Psoas muscle (tissue), 8 donors: ENCODE data around the gene TMIGD3. TPM values are rescaled to one million over a fixed set of nuclear protein-coding genes. Genes with fewer than 3 reads are reported as not detected.

Source experiments
- ATAC-seq, 4 donors: fragments of 200-7000 bp; cut with Tn5 transposase; one replicate each; pipeline ENCODE4 v1.9.1; 2020; ENCODE audit warnings: moderate library complexity in 3 of 4, mild to moderate bottlenecking in 2 of 4
- DNase-seq, 2 donors: peaks; one replicate each; pipeline ENCODE4 v3.0.0-alpha.2; 2020
- H3K27ac ChIP-seq: fragments of 200-600 bp; one replicate; pipeline ENCODE4 v1.8.0; 2022
- H3K27me3 ChIP-seq, 3 donors: fragments of 200-600 bp in 1 of 3; one replicate each; pipeline versions ENCODE4 v1.6.1 to v1.8.0; 2013 to 2022; ENCODE audit warnings: low read length in 2 of 3, mild to moderate bottlenecking in 2 of 3, moderate library complexity in 1 of 3; ENCODE audit not compliant: insufficient read depth in 3 of 3
- H3K36me3 ChIP-seq, 2 donors: fragments of 200-600 bp in 1 of 2; one replicate each; pipeline versions ENCODE4 v1.6.1 to v1.8.0; 2013 to 2022; ENCODE audit warnings: low read depth in 1 of 2, mild to moderate bottlenecking in 1 of 2, moderate library complexity in 1 of 2; ENCODE audit not compliant: insufficient read depth in 1 of 2
- H3K4me1 ChIP-seq: fragments of 200-600 bp; one replicate; pipeline ENCODE4 v1.8.0; 2022
- H3K4me3 ChIP-seq: fragments of 200-600 bp; one replicate; pipeline ENCODE4 v1.8.0; 2022; ENCODE audit warnings: mild to moderate bottlenecking
- H3K9me3 ChIP-seq: fragments of 200-600 bp; one replicate; pipeline ENCODE4 v1.8.0; 2022
- CTCF ChIP-seq: fragments of 200-600 bp; IDR thresholded peaks from one replicate; pipeline ENCODE4 v1.8.0; 2022; ENCODE audit warnings: antibody characterized with exemption
- WGBS, 3 donors: extraction: QIAGEN DNeasy Blood & Tissue Kit; methylation state at CpG; one replicate each; pipeline versions ENCODE4 v1.1.6 to v1.1.7; 2013; 5-methylcytosine and 5-hydroxymethylcytosine counted together
- intact Hi-C, 2 donors: fragments of 100-400 bp; cut with DNase I; formaldehyde crosslinking; loops; one replicate each; pipeline versions ENCODE4 v1.11.0 to v1.14.2; 2022
- polyA plus RNA-seq, 3 donors: library from polyadenylated mRNA; stranded (reverse); fragments of 200-250 nt; gene quantifications; one replicate each; pipeline ENCODE4 v1.2.3, GENCODE V29; 2013
- total RNA-seq, 4 donors: library from RNA; stranded (reverse); fragmentation: NEBNext Ultra II Directional in 2 of 4; extraction: Animal tissue kit (Norgen Biotek cat#: 25700) in 2 of 4; gene quantifications; one replicate each; pipeline versions ENCODE4 v1.2.1 to v1.2.4, GENCODE V29; 2021 to 2023
- donor health status: healthy with polysubstance abuse.
- donor health status: DM: no; HTN: no; CAD: no; lungs with moderate emphysema.
- donor health status: Bipolar disorder and iron deficiency.
- donor health status: healthy.
- donor health status: DM: yes; HTN: yes; CAD: no.
- donor health status: DM: no; HTN: no; CAD: no.
- donor health status: DM: no; HTN: no; CAD: no.
- donor health status: DM: yes; HTN: yes; CAD: no.

Gene TMIGD3
- total and polyA plus RNA-seq, 7 donors, result 0.34 to 1.1 (median 0.61) TPM

DNA sequence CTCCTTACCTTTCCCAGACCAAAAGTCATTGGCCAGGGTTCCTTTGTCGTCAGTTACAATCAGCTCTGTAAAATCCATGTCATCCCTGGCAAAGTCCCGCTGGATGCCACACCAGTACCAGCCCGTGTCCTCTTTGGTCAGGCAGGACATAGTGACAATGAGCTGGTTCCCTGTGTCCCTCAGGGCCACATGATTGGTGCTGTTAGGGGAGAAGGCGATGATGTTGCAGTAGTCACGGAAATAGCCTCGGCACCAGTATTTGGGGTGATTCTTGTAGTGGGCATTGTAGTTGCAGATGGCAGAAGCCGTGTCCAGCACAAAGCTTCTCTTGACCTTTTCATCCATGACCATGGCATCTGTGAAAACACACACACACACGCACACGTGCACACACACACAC lies 14.8 kb downstream of the TMIGD3 start:
- DNase-seq (no peak), ATAC-seq (no peak)
- no peaks in the 10 kb centered on the region for H3K4me1 ChIP-seq
- no peaks in the 10 kb centered on the region for H3K36me3 ChIP-seq
- H3K4me3 ChIP-seq, result no peak overlapping the region
- no peaks in the 10 kb centered on the region for H3K9me3 ChIP-seq
- H3K27ac ChIP-seq, result no peak overlapping the region
- TF ChIP-seq CTCF, result no peak
- intact Hi-C loops, result loop anchor here in 1 of 2 donors (10.0 kb wide), 1 partner anchor 276 kb away; no protein-coding TSS in a partner anchor
- no peaks in the 10 kb centered on the region for H3K27me3 ChIP-seq
- WGBS, 3 donors, result 90 to 93% (median 90%) methylated on average over 9 of the region's 9 CpGs

- TF ChIP-seq CTCF, result no peak
- 79 to 86% (median 85%) methylated on average over 6 of the region's 6 CpGs for WGBS, 3 donors
- DNase-seq (no peak), ATAC-seq (no peak)
- Histone ChIP-seq H3K36me3 (no peaks in the 10 kb centered on the region), H3K27me3 (no peaks in the 10 kb centered on the region), H3K4me3 (no peak overlapping the region), H3K27ac (no peak overlapping the region), H3K4me1 (peaks cover 4% of the 10 kb centered on the region), H3K9me3 (no peaks in the 10 kb centered on the region)
- intact Hi-C loops, result loop anchor here in 1 of 2 donors (10.0 kb wide), 1 partner anchor 278 kb away; no protein-coding TSS in a partner anchor
Observed at GRCh38 chr1:111487133-111487532, 16.3 kb downstream of the TMIGD3 start.

DNA sequence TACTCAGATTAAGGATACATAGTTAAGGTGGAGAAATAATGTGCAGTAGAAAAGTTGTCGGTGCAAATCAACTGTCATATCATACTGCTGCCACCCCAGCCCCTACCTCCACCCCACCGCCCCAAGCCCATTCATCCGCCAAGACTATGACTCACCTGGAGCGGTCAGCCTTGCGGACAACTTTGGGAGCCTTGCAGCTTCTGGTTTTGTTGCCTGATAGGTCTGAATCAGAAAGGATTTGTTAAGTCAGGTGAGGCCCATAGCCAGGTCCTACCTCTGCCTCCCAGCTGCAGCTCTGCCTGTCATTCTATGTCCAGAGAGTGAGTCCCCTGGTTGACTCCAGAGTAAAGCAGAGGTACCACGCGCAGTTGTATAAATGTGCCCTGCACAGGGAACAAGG lies 17.0 kb downstream of the TMIGD3 start:
- WGBS, 3 donors, result 95 to 98% (median 96%) methylated on average over 7 of the region's 7 CpGs
- intact Hi-C loops, result loop anchor here in 1 of 2 donors (10.0 kb wide), 1 partner anchor 278 kb away; no protein-coding TSS in a partner anchor
- H3K27me3 ChIP-seq, result no peaks in the 10 kb centered on the region
- no peak for TF ChIP-seq CTCF
- H3K27ac ChIP-seq, result no peak overlapping the region
- DNase-seq (no peak), ATAC-seq (no peak)
- no peak overlapping the region for H3K4me3 ChIP-seq
- H3K4me1 ChIP-seq, result peaks cover 8% of the 10 kb centered on the region
- H3K36me3 ChIP-seq, result no peaks in the 10 kb centered on the region
- no peaks in the 10 kb centered on the region for H3K9me3 ChIP-seq

- H3K27ac ChIP-seq, result no peak overlapping the region
- H3K36me3 ChIP-seq, result no peaks in the 10 kb centered on the region
- TF ChIP-seq CTCF, result no peak
- H3K27me3 ChIP-seq, result no peaks in the 10 kb centered on the region
- H3K4me3 ChIP-seq, result no peak overlapping the region
- DNase-seq (no peak), ATAC-seq (no peak)
- intact Hi-C loops, result loop anchor here (5.0 to 10.0 kb wide), 3 partner anchors 173 to 283 kb away; no protein-coding TSS in a partner anchor
- H3K4me1 ChIP-seq, result peaks cover 8% of the 10 kb centered on the region
- no peaks in the 10 kb centered on the region for H3K9me3 ChIP-seq
Observed at GRCh38 chr1:111484391-111485026, 18.9 kb downstream of the TMIGD3 start.

- no peak for ATAC-seq
Observed at GRCh38 chr1:111483876-111484275, 19.6 kb downstream of the TMIGD3 start.

More at GRCh38 chr1:111483876-111484275, 19.6 kb downstream of the TMIGD3 start:
- TF ChIP-seq CTCF, result no peak
- H3K27ac ChIP-seq, result no peak overlapping the region
- WGBS, 3 donors, result 72 to 89% (median 86%) methylated on average over 2 of the region's 2 CpGs
- no peaks in the 10 kb centered on the region for H3K27me3 ChIP-seq
- no peaks in the 10 kb centered on the region for H3K9me3 ChIP-seq
- intact Hi-C loops, result loop anchor here (5.0 to 10.0 kb wide), 3 partner anchors 173 to 283 kb away; no protein-coding TSS in a partner anchor
- peaks cover 8% of the 10 kb centered on the region for H3K4me1 ChIP-seq
- peaks cover 0 to under 1% of the 10 kb centered on the region in 2 donors for H3K36me3 ChIP-seq
- no peak overlapping the region for H3K4me3 ChIP-seq
- no peak for DNase-seq
